HEK293T (cell line): ENCODE data around the gene TSPAN9.

ENCODE experiments used
- CTCF ChIA-PET: fragments of 350-600 bp; formaldehyde crosslinking; extraction: SDS; loops from one replicate; lab custom pipeline; 2021; ENCODE audit warnings: antibody characterized with exemption, inconsistent platforms; lab: Yijun Ruan, JAX
- POLR2A ChIA-PET: fragments of 350-600 bp; formaldehyde crosslinking; extraction: SDS; loops from one replicate; lab custom pipeline; 2020; ENCODE audit warnings: antibody characterized with exemption, inconsistent platforms; lab: Yijun Ruan, JAX
- DNase-seq: peaks from one replicate; pipeline ENCODE4 v3.0.0; 2012; ENCODE audit warnings: mixed read lengths; ENCODE audit errors: extremely low spot score
- ARNT ChIP-seq: fragments of 450-650 bp; IDR thresholded peaks from 2 replicates; pipeline ENCODE4 v1.6.1; 2017; ENCODE audit warnings: mild to moderate bottlenecking
- BHLHE40 ChIP-seq: fragments of 450-650 bp; IDR thresholded peaks from 2 replicates; pipeline ENCODE4 v1.6.1; 2016; ENCODE audit warnings: mild to moderate bottlenecking, moderate library complexity, borderline replicate concordance
- CTBP1 ChIP-seq: fragments of 450-650 bp; IDR thresholded peaks from 2 replicates; pipeline ENCODE4 v1.6.1; 2016; ENCODE audit warnings: borderline replicate concordance
- ELF4 ChIP-seq: fragments of 450-650 bp; IDR thresholded peaks from 2 replicates; pipeline ENCODE4 v1.6.1; 2017; ENCODE audit warnings: antibody characterized with exemption
- FOXA1 ChIP-seq: fragments of 450-650 bp; IDR thresholded peaks from 2 replicates; pipeline ENCODE4 v1.6.1; 2016; ENCODE audit warnings: mild to moderate bottlenecking
- FOXK2 ChIP-seq: fragments of 450-650 bp; IDR thresholded peaks from 2 replicates; pipeline ENCODE4 v1.6.1; 2016; ENCODE audit warnings: mild to moderate bottlenecking
- FOXM1 ChIP-seq: fragments of 450-650 bp; IDR thresholded peaks from 2 replicates; pipeline ENCODE4 v1.6.1; 2017; ENCODE audit warnings: mild to moderate bottlenecking, borderline replicate concordance
- HDGF ChIP-seq: fragments of 450-650 bp; IDR thresholded peaks from 2 replicates; pipeline ENCODE4 v1.6.1; 2017; ENCODE audit warnings: antibody characterized with exemption, borderline replicate concordance
- L3MBTL2 ChIP-seq: fragments of 450-650 bp; conservative IDR thresholded peaks from 2 replicates; pipeline ENCODE4 v1.6.1; 2016; ENCODE audit warnings: mild to moderate bottlenecking
- LEF1 ChIP-seq: fragments of 450-650 bp; IDR thresholded peaks from 2 replicates; pipeline ENCODE4 v1.6.1; 2017; ENCODE audit warnings: mild to moderate bottlenecking, borderline replicate concordance
- NFRKB ChIP-seq: fragments of 450-650 bp; IDR thresholded peaks from 2 replicates; pipeline ENCODE4 v1.6.1; 2016; ENCODE audit warnings: mild to moderate bottlenecking, moderate library complexity
- SP1 ChIP-seq: fragments of 450-650 bp; IDR thresholded peaks from 2 replicates; pipeline ENCODE4 v1.6.1; 2017
- SUZ12 ChIP-seq: fragments of 450-650 bp; IDR thresholded peaks from 2 replicates; pipeline ENCODE4 v1.6.1; 2016; ENCODE audit warnings: mild to moderate bottlenecking
- TARDBP ChIP-seq: fragments of 450-650 bp; IDR thresholded peaks from 2 replicates; pipeline ENCODE4 v1.6.1; 2016
- ZNF384 ChIP-seq: fragments of 450-650 bp; IDR thresholded peaks from 2 replicates; pipeline ENCODE4 v1.6.1; 2016
- TF ChIP-seq, protein P1 (sequence below): fragments of 450-650 bp; IDR thresholded peaks from 2 replicates; pipeline ENCODE4 v1.6.1; 2016

Gene TSPAN9

GRCh38 chr12:3077572-3078081 lies 448 bp downstream of the TSPAN9 start:
- POLR2A ChIA-PET = no interaction called here
- CTCF ChIA-PET = interaction anchor here (1.5 kb wide), 1 partner anchor 198 kb away, joined by 4 read pairs; no protein-coding TSS in a partner anchor
- TF ChIP-seq ELF4 (no peak), ZNF384 (no peak), L3MBTL2 (no peak), LEF1 (no peak), NFRKB (no peak)
- TF ChIP-seq, protein P1, sequence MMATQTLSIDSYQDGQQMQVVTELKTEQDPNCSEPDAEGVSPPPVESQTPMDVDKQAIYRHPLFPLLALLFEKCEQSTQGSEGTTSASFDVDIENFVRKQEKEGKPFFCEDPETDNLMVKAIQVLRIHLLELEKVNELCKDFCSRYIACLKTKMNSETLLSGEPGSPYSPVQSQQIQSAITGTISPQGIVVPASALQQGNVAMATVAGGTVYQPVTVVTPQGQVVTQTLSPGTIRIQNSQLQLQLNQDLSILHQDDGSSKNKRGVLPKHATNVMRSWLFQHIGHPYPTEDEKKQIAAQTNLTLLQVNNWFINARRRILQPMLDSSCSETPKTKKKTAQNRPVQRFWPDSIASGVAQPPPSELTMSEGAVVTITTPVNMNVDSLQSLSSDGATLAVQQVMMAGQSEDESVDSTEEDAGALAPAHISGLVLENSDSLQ = no peak
- DNase-seq = no peak

GRCh38 chr12:3078086-3078820 lies 1.1 kb downstream of the TSPAN9 start:
- DNase-seq = no peak
- CTCF ChIA-PET = interaction anchor here (1.5 kb wide), 1 partner anchor 197 kb away, joined by 4 read pairs; no protein-coding TSS in a partner anchor
- POLR2A ChIA-PET = interaction anchor here (0.6 kb wide), 1 partner anchor 28 kb away, joined by 3 read pairs; no protein-coding TSS in a partner anchor
- no peak for TF ChIP-seq FOXM1
- no peak for TF ChIP-seq L3MBTL2
- no peak for TF ChIP-seq NFRKB
- TF ChIP-seq BHLHE40 = no peak
- TF ChIP-seq TARDBP = no peak
- TF ChIP-seq CTBP1 = no peak
- TF ChIP-seq FOXA1 = no peak
- TF ChIP-seq, protein P1 = no peak
- no peak for TF ChIP-seq ZNF384
- TF ChIP-seq ELF4 = no peak
- TF ChIP-seq ARNT = no peak

GRCh38 chr12:3081091-3081490 lies 3.9 kb downstream of the TSPAN9 start:
- no peak for DNase-seq
- ChIA-PET CTCF (no interaction called here), POLR2A (interaction anchor here (1.1 kb wide), 1 partner anchor 16 kb away, joined by 3 read pairs; no protein-coding TSS in a partner anchor)
- TF ChIP-seq NFRKB (no peak), CTBP1 (no peak), FOXA1 (no peak), ARNT (no peak), L3MBTL2 (no peak), SUZ12 (no peak), BHLHE40 (no peak), FOXK2 (no peak), HDGF (no peak), ELF4 (no peak), LEF1 (no peak), TARDBP (no peak), ZNF384 (no peak), FOXM1 (no peak), SP1 (no peak)
- TF ChIP-seq, protein P1 = no peak

DNA sequence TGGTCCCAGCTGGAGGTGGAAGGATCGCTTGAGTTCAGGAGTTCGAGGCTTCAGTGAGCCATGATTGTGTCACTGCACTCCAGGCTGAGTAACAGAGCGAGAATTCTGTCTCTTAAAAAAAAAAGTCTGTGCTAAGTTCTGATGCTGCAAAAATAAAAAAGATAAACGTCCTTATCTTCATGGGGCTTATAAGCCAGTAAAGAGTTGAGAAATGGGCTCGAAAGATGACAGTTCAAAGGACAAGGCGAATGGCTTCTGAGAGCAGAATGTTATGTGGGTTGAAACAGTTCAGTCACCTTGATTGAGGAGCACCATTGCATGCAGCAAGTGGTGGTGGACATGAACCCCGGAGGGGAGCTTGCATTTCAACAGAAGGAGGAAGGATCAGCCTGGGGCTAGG lies 4.7 kb downstream of the TSPAN9 start:
- no peak for DNase-seq
- TF ChIP-seq ZNF384 (no peak), SP1 (no peak), NFRKB (no peak), FOXK2 (no peak), FOXA1 (no peak), TARDBP (no peak), HDGF (no peak), SUZ12 (no peak), ARNT (no peak), ELF4 (no peak), L3MBTL2 (no peak), LEF1 (no peak), BHLHE40 (no peak), FOXM1 (no peak), CTBP1 (no peak)
- TF ChIP-seq, protein P1 = no peak
- CTCF ChIA-PET = interaction anchor here (1.2 kb wide), 1 partner anchor 9 kb away, joined by 3 read pairs; no protein-coding TSS in a partner anchor
- POLR2A ChIA-PET = no interaction called here

- ChIA-PET CTCF (interaction anchor here (0.8 to 1.0 kb wide), 2 partner anchors 11 to 720 kb away, joined by 3 read pairs; no protein-coding TSS in a partner anchor), POLR2A (no interaction called here)
- TF ChIP-seq HDGF (no peak), L3MBTL2 (no peak), FOXA1 (no peak), FOXK2 (no peak), CTBP1 (no peak), LEF1 (no peak), ELF4 (no peak), BHLHE40 (no peak), ARNT (no peak), SP1 (no peak), TARDBP (no peak), SUZ12 (no peak), NFRKB (no peak), ZNF384 (no peak), FOXM1 (no peak)
- TF ChIP-seq, protein P1 = no peak
- no peak for DNase-seq
Observed at GRCh38 chr12:3083241-3083920, 6.2 kb downstream of the TSPAN9 start.
